ENCODE results near the gene MBTPS1. TPM values are rescaled to one million over a fixed set of nuclear protein-coding genes. Genes with fewer than 3 reads are reported as not detected.

MBTPS1 gene
- total RNA-seq, 1 donor from 2014 or later = 115 TPM

GRCh38 chr16:84004442-84004841 is 112.3 kb downstream of the MBTPS1 start:
- DNase-seq (ENCODE audit: low read depth) = no peak

Other genes starting within 250 kb of the MBTPS1 start
- 3.6 and 7.1 TPM in 2 replicates for gene MLYCD, start 217.8 kb downstream of the MBTPS1 start, total RNA-seq
- 0.69 and 1.4 TPM in 2 replicates for gene OSGIN1, start 163.7 kb downstream of the MBTPS1 start, total RNA-seq
- not detected in 2 replicates for gene NECAB2, start 148.7 kb downstream of the MBTPS1 start, total RNA-seq
- not detected in 2 replicates for gene SLC38A8, start 74.1 kb downstream of the MBTPS1 start, total RNA-seq
- 32.0 and 34.6 TPM in 2 replicates for gene HSDL1, start 28.2 kb upstream of the MBTPS1 start, total RNA-seq
- 0.45 TPM in 1 of 2 replicates, not detected in the other for gene DNAAF1, start 28.4 kb upstream of the MBTPS1 start, total RNA-seq
- gene TAF1C, start 70.1 kb upstream of the MBTPS1 start, total RNA-seq = 11.1 and 24.5 TPM in 2 replicates
- gene ADAD2, start 74.2 kb upstream of the MBTPS1 start, total RNA-seq = 0.35 TPM in 1 of 2 replicates, not detected in the other
- gene KCNG4, start 123.1 kb upstream of the MBTPS1 start, total RNA-seq = not detected in 2 replicates
- 0.05 TPM in 1 of 2 replicates, not detected in the other for gene WFDC1, start 177.9 kb upstream of the MBTPS1 start, total RNA-seq